ENCODE data around the gene APOB.

APOB gene

DNA sequence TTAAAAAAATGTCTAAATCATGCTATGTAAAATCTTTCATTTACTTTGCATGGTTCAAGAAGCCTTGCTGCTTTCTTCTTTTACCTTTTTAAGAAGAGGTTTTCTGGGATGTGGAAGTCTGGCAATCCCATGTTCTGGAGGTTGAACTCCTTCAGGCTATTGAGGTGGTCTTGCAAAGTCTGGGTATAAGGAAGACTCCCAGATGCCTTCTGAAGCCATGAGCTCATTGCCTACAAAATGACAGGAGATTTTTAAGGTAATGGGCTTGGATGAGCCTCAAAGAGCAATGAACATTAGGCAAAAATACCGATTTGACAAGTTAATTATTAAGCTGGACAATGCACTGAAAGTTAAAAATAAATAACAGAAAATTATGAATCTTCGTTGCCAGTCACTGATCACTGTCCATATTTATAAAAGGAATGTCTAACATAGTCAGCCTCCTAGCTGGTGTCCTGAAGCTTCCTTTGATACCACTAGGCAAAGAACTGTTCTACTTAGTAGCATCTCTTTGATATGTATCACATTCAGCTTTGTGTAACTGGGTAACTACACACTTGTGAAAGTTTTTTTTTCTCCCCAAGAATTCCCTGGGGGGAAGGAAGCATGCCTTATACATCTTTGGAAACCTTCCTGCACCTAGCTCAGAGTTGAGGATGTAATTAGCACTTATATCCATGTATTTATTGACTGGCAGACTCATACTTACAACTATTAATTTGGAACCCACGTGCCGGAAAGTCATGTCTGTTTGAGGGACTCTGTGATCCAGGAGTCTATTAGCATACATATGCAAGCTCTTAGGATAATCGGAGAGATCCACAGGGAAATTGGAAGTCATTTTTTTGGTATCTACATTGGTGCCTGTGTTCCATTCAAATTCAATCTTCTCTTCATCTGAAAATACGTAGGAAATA, 29.3 kb downstream of the APOB start:
- no peak for DNase-seq

DNA sequence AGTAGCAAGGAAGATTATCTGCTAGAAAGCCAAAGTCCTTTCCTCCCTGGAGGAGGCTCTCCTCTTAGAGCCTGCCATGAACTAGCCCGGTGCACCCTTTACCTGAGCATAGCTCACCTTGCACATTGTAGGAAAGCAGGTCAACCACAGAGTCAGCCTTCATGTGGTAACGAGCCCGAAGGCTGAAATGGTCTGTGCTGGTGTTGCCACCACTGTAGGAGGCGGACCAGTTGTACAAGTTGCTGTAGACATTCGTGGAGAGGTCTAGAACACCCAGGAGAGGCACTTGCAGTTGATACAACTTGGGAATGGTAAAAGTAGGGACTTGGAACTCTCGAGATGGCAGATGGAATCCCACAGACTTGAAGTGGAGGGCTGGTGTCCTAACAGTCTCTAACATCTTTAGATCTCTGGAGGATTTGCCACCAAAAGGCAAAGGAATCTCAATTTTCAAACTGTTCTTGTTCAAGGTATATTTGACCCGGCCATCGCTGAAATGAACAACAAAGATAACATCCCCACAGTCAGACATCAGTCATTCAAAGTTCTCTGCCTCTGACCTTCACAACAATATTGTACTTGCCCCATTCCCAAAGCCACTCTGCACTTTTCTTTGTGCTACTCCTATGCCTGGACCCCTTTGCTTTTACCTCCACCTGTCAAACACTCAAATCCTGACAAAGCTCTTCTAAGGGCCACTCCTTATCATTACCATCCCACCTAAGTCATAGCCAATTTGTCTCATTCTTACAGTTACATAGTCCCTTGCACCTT, 30.6 kb downstream of the APOB start:
- DNase-seq, result no peak

DNA sequence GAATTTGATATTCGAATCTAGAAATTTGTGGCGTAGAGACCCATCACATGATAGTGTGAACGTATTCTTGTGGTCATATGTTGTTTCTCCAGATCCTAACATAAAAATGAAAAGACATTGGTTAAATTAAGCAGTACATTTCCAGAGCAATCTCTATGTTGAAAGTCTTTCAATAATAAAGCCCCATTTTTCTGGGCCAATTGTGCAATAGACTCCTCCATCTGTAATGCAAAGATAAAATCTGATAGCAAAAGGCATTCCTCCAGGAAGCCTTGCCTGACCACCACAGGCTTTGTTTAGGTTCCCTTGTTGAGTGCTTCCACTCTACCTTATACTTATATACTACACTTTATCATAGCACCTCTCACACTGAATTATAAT, 31.3 kb downstream of the APOB start:
- DNase-seq, result no peak

DNA sequence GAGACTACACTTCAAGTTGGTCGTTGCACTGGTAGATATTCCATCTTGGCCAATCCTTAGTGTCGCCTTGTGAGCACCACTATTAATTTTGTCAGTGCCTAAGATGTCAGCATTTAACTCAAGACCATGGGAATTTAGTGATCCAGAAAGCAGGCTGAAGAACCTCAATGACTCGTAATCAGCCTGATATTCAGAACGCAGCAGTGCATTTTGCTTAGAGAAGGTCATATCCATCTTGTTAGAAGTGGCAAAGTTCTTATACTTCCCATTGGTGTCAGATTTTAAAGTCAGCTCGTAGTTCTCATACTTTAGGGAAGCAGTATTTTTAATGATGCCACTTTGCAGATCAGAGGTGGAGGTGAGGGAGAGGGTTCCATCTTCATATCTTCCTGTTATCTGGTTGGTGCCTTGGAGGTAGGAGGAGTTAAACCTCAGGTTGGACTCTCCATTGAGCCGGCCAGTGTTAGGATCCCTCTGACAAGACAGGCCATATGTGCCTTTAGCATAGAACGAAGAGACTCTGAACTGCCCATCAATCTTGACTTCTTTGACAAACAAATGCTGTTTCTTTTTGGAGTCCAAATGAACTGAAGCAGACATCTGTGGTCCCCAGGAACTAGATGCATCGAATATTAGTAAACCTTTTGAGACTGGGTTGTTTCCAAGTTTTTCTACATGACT, 31.9 kb downstream of the APOB start:
- no peak for DNase-seq

DNA sequence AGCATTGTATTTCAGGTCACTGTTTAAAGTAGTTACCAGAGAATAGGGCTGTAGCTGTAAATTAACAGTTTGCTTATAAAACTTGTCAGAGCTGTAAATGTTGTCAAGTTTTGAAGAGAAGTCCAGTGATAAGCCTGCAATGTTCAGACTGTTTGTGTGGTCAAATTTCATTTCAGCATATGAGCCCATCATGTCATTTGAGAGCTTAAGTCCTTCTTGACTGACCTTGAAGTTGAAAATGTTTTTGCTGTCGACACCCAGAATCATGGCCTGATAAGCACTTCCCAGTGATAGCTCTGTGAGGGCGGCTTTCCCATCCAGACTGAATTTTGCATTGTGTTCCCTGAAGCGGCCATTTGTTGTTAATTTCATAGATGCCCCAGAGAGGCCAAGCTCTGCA, 32.4 kb downstream of the APOB start:
- DNase-seq, result no peak

DNA sequence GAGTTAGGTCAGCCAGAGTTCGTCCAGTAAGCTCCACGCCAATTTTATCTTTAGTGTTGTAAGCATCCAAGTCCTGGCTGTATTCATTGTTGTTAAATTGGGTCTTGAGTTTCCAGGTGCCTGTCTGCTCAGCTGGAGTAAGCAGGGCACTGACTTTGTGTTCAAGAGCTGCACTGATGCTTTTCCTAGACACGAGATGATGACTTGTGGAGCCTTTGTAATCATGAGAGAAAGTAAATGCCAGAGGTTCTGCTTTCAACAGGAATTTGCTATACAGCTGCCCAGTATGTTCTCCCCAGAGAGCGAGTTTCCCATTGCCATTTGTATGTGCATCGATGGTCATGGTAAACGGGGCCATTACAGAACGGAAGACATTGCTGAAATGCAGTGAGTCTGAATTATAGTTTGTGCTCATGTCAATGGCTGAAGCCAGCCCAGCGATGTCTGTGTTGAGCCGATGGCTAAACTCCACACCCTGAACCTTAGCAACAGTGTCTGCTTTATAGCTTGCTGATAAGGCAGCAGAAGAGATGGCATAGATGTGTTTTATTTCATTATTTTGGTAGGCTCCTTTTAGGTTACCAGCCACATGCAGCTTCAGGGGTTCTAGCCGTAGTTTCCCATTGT, 32.9 kb downstream of the APOB start:
- DNase-seq, result no peak

DNA sequence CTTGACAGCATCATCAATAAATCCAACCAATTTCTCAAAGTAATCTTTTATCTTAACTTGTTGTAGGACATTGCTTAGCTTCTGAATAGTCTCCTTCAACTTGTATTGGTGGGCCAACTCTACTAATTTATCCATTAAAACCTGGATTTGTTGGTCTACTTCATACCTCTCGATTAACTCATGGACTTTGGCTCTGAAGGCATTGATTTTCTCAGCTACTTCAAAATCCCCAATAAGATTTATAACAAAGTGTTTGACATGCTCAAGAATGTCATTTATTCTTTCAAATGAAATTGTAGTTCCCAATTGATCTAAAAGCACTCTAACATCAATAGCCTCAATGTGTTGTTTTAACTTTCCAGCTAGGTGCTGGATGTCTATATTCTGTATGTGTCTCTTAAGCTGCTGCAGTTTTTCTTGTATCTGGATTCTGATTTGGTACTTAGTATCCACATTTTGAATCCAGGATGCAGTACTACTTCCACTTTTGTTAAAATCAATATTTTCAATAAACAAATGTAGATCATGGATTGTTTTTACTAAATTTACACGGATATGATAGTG, 34.1 kb downstream of the APOB start:
- DNase-seq, result no peak

DNA sequence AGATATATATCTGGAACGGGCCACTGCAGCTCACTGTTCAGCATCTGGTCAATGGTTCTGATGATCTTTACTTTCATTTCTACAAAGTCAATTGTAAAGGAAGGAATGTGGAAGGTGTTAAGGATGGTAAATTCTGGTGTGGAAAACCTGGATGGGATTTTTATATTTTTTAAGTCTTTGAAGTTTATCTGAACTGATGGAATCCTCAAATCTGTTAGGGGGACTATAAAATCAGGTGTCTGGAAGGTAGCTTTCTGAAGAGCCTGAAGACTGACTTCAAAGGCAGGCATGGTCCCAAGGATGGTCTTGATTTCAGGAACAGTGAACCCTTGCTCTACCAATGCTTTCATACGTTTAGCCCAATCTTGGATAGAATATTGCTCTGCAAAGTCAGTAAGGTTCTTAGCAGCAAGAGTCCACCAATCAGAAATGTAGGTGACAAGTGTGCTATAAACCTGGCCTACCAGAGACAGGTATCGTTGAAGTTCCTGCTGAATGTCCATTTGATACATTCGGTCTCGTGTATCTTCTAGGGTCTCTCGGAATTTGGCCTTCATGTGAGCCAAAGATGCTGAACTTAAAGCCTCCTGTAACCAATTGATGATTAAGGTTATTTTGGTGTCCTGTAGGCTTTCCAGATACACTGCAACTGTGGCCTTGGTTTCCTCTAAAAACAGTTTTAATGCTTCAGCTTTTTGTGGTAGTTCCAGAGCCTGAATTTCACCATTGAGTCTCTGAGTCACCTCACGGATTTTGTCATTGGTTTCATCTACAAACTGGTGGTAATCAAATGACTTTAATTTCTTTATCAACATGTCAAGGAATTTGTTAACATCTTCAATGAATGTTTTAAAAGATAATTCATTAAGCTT, 34.8 kb downstream of the APOB start:
- no peak for DNase-seq

DNA sequence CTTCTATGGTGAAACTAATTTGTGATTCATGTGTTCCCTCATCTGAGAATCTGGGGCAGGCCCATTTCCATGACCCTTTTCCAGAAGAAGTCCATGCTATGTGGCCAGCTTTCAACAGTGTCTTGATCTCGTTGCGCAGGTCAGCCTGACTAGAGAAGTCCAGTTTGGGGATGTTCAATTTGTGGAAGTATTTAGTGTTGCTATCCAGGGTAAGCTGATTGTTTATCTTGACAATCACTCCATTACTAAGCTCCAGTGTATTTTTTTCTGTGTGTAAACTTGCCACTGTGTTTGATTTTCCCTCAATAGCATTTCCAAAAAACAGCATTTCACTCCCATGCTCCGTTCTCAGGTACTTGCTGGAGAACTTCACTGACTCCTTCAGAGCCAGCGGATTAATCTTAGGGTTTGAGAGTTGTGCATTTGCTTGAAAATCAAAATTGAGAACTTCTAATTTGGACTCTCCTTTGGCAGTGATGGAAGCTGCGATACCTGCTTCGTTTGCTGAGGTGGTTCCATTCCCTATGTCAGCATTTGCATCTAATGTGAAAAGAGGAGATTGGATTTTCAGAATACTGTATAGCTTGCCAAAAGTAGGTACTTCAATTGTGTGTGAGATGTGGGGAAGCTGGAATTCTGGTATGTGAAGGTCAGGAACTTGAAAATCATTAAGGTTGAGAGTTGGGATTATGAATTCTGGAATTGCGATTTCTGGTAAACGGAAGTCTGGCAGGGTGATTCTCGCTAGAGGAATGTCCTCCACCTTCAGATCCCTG, 35.7 kb downstream of the APOB start:
- no peak for DNase-seq

DNA sequence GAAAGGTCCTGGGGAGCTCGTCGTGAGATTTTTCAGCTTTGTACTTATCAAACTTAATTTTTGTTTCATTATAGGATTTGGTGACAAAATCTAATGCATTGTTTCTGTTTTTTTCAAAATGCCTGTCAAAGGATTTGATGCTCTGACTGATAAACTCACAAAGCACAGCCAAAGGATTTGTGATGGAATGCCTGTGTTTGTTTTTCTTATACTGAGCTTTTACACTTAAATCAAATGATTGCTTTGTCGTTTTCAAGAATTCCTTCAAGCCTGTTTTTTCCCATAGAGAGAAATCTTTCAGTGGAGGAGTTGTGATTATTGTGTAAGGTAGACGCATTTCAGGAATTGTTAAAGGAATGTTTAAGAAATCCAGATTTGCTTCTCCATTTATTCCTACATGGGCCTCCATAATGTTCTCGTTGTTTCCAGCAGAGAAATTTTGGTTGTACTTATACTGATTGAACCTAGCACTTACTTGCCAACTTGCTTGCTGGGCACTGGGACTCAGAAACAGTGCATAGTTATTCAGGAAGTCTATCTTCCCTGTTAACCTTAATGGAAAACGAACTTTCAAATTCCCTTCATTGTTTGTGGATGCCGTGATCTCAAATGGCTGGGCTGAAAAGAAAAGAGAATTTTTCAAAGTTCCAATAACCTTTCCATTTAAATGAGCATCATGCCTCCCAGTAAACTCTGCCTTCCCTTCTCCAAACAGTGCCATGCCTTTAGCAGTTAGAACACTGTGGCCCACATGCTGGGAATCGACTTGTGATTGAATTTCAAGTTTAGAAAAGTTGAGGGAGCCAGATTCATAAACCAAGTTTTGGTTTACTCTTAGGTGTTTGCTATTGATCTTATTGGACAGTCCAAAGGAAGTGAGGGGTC, 36.5 kb downstream of the APOB start:
- DNase-seq, result no peak

DNA sequence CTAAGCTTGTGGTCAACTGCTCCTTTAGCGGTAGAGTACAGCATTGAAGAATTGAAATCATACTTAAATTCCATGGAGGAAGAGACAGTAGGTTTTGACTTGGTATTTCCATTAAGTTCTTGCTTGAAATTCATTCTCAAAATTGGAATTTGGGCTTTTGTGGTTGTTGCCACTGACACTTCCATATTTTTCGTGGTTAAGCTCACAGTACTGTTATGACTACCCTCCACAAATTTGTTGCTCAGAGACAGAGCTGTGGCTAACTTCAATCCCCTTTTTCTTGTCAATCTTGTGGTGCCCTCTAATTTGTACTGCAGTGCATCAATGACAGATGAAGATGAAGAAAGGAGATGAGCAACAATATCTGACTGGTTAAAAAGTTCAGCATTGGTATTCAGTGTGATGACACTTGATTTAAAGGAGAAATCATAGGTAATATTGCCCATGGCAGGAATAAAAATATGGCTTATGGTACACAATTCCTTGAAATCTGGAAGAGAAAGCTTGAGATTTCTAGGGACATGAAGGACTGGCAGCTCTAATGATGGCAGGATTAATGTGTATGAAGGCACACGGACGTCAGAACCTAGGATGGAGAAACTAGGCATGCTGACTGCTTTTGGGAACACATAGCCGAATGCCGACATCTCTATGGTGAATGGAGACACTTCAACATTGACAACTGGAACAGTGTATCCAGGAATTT, 37.3 kb downstream of the APOB start:
- DNase-seq, result no peak

DNA sequence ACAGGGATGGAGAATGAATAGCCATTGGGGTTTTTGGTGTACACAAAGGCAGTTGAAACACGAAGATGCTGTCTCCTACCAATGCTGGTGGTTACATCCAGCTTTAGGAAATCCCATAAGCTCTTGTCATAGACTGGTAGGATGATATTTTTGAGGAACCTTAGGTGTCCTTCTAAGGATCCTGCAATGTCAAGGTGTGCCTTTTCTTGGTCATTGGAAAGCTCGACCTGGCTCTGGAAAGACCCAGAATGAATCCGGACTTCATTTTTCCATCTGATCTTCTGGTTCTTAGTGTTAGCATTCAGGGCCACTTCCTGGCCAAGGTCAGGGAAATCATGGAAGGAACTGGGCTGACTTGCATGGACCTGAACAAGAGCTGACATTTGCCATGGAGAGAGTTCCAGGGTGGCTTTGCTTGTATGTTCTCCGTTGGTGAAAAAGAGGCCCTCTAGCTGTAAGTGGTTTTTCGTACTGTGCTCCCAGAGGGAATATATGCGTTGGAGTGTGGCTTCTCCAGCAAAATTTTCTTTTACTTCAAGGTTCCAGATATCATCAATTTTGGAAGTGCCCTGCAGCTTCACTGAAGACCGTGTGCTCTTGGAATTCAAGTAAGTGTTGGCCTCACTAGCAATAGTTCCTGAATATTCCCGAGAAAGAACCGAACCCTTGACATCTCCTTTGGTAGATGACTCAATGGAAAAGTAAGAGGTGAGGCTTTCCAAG, 38.0 kb downstream of the APOB start:
- no peak for DNase-seq

DNA sequence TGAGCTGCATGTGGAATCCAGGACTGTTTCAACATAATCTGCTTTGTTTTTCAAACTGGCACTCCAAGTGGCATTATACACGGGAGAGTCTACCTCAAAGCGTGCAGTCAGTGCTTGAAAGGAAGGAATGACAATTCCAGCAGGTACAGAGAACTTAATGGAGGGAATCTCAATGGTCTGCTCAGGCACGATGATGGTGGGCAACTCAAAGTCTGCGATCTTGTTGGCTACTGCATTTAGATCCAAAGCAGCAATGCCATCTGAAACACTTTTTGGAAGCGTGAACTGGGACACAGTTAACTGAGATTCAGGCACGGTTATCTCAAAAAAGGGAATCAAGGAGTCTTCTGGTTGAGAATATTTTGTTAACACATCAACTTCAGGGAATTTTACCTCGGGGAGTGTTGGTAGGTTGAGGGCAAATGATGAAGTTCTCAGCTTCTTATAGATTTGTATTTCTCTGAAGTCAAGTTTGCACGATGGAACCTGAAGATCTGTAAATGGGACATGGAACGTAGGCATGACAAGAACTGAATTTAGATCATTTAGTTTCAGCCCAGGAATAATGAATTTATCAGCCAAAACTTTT, 38.7 kb downstream of the APOB start:
- no peak for DNase-seq

DNA sequence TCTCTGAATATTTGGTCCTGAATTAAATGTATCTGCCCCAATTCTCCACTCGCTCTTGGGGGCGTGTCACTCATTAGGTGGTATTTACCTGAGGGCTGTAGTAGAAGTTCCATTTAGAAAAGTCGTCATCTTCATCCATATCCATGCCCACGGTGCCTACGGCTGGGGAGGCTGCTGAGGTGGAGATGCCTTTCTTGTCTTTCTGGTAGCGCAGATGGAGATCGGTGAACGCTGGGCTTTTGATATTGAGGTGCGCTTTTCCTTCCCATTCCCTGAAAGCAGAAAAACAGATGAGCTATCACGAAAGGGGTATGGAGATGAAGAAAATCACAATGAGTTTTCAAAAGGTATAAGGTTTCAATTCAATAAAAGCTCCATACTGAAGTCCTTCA, 39.7 kb downstream of the APOB start:
- DNase-seq, result no peak

DNA sequence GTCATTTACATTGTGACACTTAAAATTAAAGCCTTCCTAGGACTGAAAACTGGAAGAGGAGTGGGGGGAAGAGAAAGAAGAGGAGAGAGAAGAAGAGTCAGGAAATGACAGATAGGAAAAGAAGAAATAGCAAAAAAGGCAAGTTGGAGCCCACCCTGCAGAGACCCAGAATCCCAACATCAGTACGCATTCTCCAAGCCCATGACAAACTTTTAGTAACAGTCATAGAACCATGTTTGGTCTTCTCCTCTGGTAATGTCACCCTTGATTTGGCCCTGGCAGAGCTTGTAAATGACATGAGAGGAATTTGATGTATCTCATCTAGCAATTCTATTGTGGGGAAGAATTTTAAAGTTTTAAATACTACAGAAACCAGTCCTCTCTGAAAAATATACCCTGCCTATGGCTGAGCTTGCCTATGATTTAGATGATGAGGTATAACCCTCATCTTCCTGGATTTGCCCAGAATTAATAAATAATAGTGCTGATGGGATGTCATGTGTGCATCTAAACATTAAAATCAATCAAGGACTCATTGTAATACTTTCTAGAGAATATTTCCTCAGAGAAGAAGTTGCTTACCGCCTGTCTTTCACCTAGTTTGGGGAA, 40.2 kb downstream of the APOB start:
- DNase-seq, result no peak

DNA sequence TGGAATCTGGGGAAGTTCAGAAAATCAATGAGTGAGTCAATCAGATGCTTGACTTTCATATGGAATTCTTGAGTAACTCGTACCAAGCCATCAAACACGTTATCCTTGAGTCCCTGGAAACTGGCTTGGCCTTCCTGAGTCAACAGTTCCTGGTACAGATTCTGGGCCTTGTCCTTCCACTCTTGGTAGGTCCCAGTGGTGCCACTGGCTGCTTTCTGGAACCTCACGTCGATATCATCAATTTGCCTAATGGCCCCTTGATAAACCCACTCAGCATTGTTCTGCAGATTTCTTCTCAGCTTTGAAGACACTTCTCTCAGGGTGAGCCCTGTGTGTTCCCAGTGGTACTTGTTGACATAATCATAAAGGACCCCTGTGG, 41.1 kb downstream of the APOB start:
- DNase-seq, result peak in 1 of 2 experiments; percentile 10

DNA sequence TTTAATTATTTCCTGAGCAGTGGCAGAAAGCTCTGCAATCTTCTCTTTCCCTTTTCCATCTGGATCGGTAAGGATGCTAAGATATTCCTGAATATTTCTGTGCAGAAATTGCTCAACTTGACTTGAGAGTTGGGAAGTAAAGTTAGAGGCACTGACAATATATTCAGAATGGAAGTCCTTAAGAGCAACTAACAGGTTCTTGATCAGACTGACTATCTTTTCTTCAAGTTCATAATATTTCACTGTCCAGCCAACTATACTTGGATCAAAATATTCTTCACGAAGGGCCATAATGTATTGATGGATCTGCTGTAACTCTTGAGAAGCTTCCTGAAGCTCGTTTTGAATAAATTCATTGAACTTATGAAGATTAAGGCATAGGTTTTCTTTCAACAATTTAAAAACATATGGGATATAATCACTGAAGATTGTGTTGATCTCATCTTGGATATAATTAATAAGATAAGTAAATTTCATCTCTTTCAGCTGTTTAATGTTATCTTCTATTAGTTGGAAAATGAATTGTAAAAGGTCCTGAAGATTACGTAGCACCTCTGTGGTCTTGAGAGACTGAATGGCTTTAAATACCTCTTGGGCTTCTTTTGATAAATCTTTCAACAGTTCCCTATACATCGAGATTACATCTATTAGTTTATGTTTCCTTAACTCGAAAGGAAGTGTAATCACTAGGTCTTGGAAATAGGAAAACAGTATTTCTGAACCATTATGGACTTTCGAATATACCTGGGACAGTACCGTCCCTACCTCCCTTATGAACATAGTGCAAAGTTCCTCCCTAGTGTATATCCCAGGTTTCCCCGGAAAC, 41.7 kb downstream of the APOB start:
- DNase-seq, result no peak

Data from NCI-H2081 (cell line).